GM12878 (cell line): ENCODE results near the gene MARCHF6. TPM values are rescaled to one million over a fixed set of nuclear protein-coding genes. Genes with fewer than 3 reads are reported as not detected.

ENCODE experiments used
- ATF2 ChIP-seq: IDR thresholded peaks from 2 replicates; pipeline ENCODE4 v1.6.1; 2012; ENCODE audit warnings: low read length, inconsistent platforms
- DPF2 ChIP-seq: fragments of 450-650 bp; IDR thresholded peaks from 2 replicates; pipeline ENCODE4 v1.6.1; 2017; ENCODE audit warnings: mild to moderate bottlenecking
- E2F4 ChIP-seq: IDR thresholded peaks from 2 replicates; pipeline ENCODE4 v1.6.1; 2012; ENCODE audit warnings: low read depth, low read length, improper control_type of control experiment
- ELK1 ChIP-seq: IDR thresholded peaks from 2 replicates; pipeline ENCODE4 v1.6.1; 2012; ENCODE audit warnings: low read depth, low read length, improper control_type of control experiment
- ETV6 ChIP-seq, 2 experiments: fragments of 450-650 bp in 1 of 2; IDR thresholded peaks in 1 of 2; conservative IDR thresholded peaks in 1 of 2; 2 replicates each; pipeline ENCODE4 v1.6.1; 2014; ENCODE audit warnings: antibody characterized with exemption in 1 of 2, borderline replicate concordance in 1 of 2, low read depth in 1 of 2, mild to moderate bottlenecking in 1 of 2, moderate library complexity in 1 of 2
- FOXK2 ChIP-seq: fragments of 450-650 bp; IDR thresholded peaks from 2 replicates; pipeline ENCODE4 v1.6.1; 2017; ENCODE audit warnings: mild to moderate bottlenecking, moderate library complexity
- GABPA ChIP-seq: IDR thresholded peaks from 2 replicates; pipeline ENCODE4 v1.6.1; 2014; ENCODE audit warnings: antibody characterized with exemption, low read depth, mild to moderate bottlenecking, inconsistent platforms
- HDAC2 ChIP-seq: fragments of 200-600 bp; sonication (generic); IDR thresholded peaks from 2 replicates; pipeline ENCODE4 v1.6.1; 2017
- HDAC6 ChIP-seq: fragments of 200-600 bp; sonication (generic); IDR thresholded peaks from one replicate; pipeline ENCODE4 v1.8.0; 2017; ENCODE audit warnings: antibody characterized with exemption; ENCODE audit not compliant: unreplicated experiment
- MEF2B ChIP-seq: fragments of 450-650 bp; IDR thresholded peaks from 2 replicates; pipeline ENCODE4 v1.6.1; 2018; ENCODE audit warnings: mild to moderate bottlenecking, moderate library complexity; ENCODE audit not compliant: partially characterized antibody, poor library complexity, severe bottlenecking
- NFYB ChIP-seq: IDR thresholded peaks from 2 replicates; pipeline ENCODE4 v1.6.1; 2011; ENCODE audit warnings: low read depth, mild to moderate bottlenecking, low read length, improper control_type of control experiment, moderate library complexity; ENCODE audit not compliant: insufficient read depth
- NR2C1 ChIP-seq: fragments of 450-650 bp; IDR thresholded peaks from 2 replicates; pipeline ENCODE4 v1.6.1; 2017; ENCODE audit warnings: antibody characterized with exemption, mild to moderate bottlenecking, moderate library complexity
- PAX8 ChIP-seq: fragments of 450-650 bp; IDR thresholded peaks from 2 replicates; pipeline ENCODE4 v1.6.1; 2017; ENCODE audit warnings: mild to moderate bottlenecking, moderate library complexity
- PML ChIP-seq: IDR thresholded peaks from 2 replicates; pipeline ENCODE4 v1.6.1; 2012; ENCODE audit warnings: low read length, inconsistent platforms
- RAD51 ChIP-seq: fragments of 450-650 bp; IDR thresholded peaks from 2 replicates; pipeline ENCODE4 v1.6.1; 2016; ENCODE audit warnings: moderate library complexity, mild to moderate bottlenecking, inconsistent platforms
- SP1 ChIP-seq: IDR thresholded peaks from one replicate; pipeline ENCODE4 v1.6.1; 2011; ENCODE audit warnings: low read depth, low read length
- SPI1 ChIP-seq: IDR thresholded peaks from 2 replicates; pipeline ENCODE4 v1.6.1; 2011; ENCODE audit warnings: low read depth, mild to moderate bottlenecking, low read length, moderate library complexity, borderline replicate concordance; ENCODE audit not compliant: insufficient read depth
- YBX1 ChIP-seq: fragments of 450-650 bp; IDR thresholded peaks from 2 replicates; pipeline ENCODE4 v1.6.1; 2016; ENCODE audit warnings: antibody characterized with exemption
- YY1 ChIP-seq: IDR thresholded peaks from 2 replicates; pipeline ENCODE4 v1.6.1; 2011; ENCODE audit warnings: low read depth, mild to moderate bottlenecking, low read length
- ZNF207 ChIP-seq: fragments of 450-650 bp; IDR thresholded peaks from 2 replicates; pipeline ENCODE4 v1.6.1; 2014; ENCODE audit warnings: antibody characterized with exemption, mild to moderate bottlenecking, borderline replicate concordance
- ZNF384 ChIP-seq: IDR thresholded peaks from 2 replicates; pipeline ENCODE4 v1.6.1; 2012; ENCODE audit warnings: low read depth, mild to moderate bottlenecking, low read length, improper control_type of control experiment, borderline replicate concordance
- polyA plus RNA-seq, 11 experiments: library from polyadenylated mRNA; depleted of rRNA in 4 of 11; unstranded in 6 of 11; stranded (reverse) in 5 of 11; fragments of >200 nt; fragmentation: Nextera tagmentation in 4 of 11; fragmentation: Illumina TruSeq in 1 of 11; extraction: Ambion mirVana in 4 of 11; extraction: Trizol in 1 of 11; gene quantifications; 1 replicate in 1 of 11; 2 replicates in 10 of 11; pipeline versions ENCODE4 v1.2.1 to v1.2.3, GENCODE V29; 2011 to 2016; ENCODE audit warnings: inconsistent platforms in 2 of 11, missing spikeins in 2 of 11, low read depth in 1 of 11
- total RNA-seq, 4 experiments: library from RNA; depleted of rRNA in 3 of 4; stranded (reverse); fragments of >200 nt in 3 of 4; fragmentation: Illumina TruSeq in 1 of 4; extraction: Trizol in 1 of 4; gene quantifications; 2 replicates each; pipeline versions ENCODE4 v1.2.1 to v1.2.3, GENCODE V29; 2013 to 2021
- TF ChIP-seq, protein P1 (sequence below): fragments of 450-650 bp; formaldehyde crosslinking; IDR thresholded peaks from 2 replicates; pipeline ENCODE4 v1.4.0; 2022; ENCODE audit warnings: mild to moderate bottlenecking, moderate library complexity

The MARCHF6 gene
- total and polyA plus RNA-seq, 10 of the 15 experiments (the other 5 are each of a cell fraction or from before 2014, with no cell fraction given): 39.1 to 172 (median 61.0) TPM

DNA sequence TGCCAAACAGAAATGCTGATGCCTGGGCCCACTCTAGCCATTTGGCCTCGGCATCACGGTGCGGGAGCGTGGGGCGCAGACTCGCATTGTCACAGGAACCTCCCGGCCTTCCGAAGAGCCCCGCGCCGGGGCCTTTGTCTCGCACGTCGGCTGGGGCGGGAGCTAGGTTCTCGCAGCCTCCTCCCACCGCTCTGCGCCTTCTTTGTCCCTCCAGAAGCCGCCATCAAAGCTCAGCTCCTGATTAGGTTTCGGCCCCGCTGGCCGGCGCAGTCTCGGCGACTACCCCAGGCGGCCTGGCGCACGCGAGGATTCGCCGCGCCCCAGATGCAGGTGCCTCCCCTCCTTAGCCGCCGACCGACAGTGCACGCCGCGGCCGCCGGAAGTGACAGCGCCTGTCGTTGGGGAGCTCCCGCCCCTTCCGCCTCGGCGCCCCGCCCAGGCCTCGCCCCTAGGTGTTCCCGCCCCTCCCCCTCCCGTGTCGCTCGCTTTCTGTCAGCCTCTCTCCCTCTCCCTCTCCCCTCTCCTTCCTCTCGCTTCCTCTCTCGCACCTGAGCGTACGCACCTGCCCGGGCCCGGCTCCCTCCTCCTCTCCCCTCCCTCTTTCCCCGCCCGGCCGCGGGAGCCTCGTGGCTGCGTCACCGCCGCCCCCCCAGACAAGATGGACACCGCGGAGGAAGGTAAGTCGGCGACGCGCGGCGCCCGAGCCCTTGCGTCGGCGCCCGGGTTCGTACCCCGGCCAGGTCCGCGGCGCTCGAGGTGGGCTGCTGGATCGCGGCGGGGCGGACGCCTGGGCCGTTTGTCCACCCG is at the start of gene MARCHF6 (continued):
- no peak for TF ChIP-seq ZNF384
- TF ChIP-seq RAD51: no peak
- no peak; the same call in 1 of the 2 replicates for TF ChIP-seq NR2C1
- TF ChIP-seq PML: peak; percentile 95
- TF ChIP-seq GABPA: peak; percentile 88
- TF ChIP-seq ATF2: no peak
- TF ChIP-seq, protein P1, sequence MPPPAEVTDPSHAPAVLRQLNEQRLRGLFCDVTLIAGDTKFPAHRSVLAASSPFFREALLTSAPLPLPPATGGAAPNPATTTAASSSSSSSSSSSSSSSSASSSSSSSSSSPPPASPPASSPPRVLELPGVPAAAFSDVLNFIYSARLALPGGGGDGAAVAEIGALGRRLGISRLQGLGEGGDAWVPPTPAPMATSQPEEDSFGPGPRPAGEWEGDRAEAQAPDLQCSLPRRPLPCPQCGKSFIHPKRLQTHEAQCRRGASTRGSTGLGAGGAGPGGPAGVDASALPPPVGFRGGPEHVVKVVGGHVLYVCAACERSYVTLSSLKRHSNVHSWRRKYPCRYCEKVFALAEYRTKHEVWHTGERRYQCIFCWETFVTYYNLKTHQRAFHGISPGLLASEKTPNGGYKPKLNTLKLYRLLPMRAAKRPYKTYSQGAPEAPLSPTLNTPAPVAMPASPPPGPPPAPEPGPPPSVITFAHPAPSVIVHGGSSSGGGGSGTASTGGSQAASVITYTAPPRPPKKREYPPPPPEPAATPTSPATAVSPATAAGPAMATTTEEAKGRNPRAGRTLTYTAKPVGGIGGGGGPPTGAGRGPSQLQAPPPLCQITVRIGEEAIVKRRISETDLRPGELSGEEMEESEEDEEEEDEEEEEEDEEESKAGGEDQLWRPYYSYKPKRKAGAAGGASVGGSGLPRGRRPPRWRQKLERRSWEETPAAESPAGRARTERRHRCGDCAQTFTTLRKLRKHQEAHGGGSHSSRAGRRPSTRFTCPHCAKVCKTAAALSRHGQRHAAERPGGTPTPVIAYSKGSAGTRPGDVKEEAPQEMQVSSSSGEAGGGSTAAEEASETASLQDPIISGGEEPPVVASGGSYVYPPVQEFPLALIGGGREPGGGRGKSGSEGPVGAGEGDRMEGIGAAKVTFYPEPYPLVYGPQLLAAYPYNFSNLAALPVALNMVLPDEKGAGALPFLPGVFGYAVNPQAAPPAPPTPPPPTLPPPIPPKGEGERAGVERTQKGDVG: no peak
- no peak for TF ChIP-seq HDAC2
- TF ChIP-seq HDAC6: no peak
- no peak for TF ChIP-seq PAX8
- peak; percentile 54 for TF ChIP-seq DPF2
- TF ChIP-seq NFYB: no peak
- peak; percentile 64; the same call in 1 of the 2 replicates for TF ChIP-seq ZNF207
- no peak for TF ChIP-seq YBX1
- no peak for TF ChIP-seq E2F4
- no peak for TF ChIP-seq FOXK2
- TF ChIP-seq YY1: peak; percentile 89
- TF ChIP-seq ELK1: peak; percentile 62; the same call in 1 of the 2 replicates
- TF ChIP-seq ETV6 (conservative IDR thresholded peaks at IDR 0.05 in 1 of 2, IDR thresholded peaks at IDR 0.05 in 1 of 2; ENCODE audit: borderline replicate concordance in 1 of 2, low read depth in 1 of 2): no peak
- TF ChIP-seq SP1: peak; percentile 58
- TF ChIP-seq SPI1: peak; percentile 68; the same call in 1 of the 2 replicates
- no peak for TF ChIP-seq MEF2B
